ENCODE data around the gene CPLANE2. TPM values are rescaled to one million over a fixed set of nuclear protein-coding genes. Genes with fewer than 3 reads are reported as not detected.

Gene CPLANE2
- total RNA-seq, 2 donors from 2014 or later, result 6.5 to 15.2 TPM

GRCh38 chr1:16233431-16233830, 3.6 kb downstream of the CPLANE2 start:
- H3K27ac ChIP-seq, result no peak overlapping the region
- DNase-seq, result no peak
- no peaks in the 10 kb centered on the region for H3K9me3 ChIP-seq
- no peak overlapping the region for H3K4me3 ChIP-seq
- peaks cover 11% of the 10 kb centered on the region for H3K4me1 ChIP-seq
- H3K9ac ChIP-seq (ENCODE audit: low read depth in 2 of 2, low read length in 2 of 2), result no peak overlapping the region
- H3K27me3 ChIP-seq, result no peaks in the 10 kb centered on the region
- H3K36me3 ChIP-seq, result no peaks in the 10 kb centered on the region
- no peak for TF ChIP-seq CTCF (IDR thresholded peaks at IDR 0.05)
- intact Hi-C loops (cut with DNase I), result no loop called here

- intact Hi-C loops (cut with DNase I), result no loop called here
- no peak for DNase-seq
These were observed 4.7 kb downstream of the CPLANE2 start for GRCh38 chr1:16232316-16232710.

GRCh38 chr1:16231331-16232315, 5.4 kb downstream of the CPLANE2 start:
- H3K36me3 ChIP-seq, result no peaks in the 10 kb centered on the region
- no peak overlapping the region for H3K4me3 ChIP-seq
- peaks cover 11% of the 10 kb centered on the region for H3K27me3 ChIP-seq
- H3K9me3 ChIP-seq, result no peaks in the 10 kb centered on the region
- DNase-seq, result no peak
- no peak overlapping the region for H3K9ac ChIP-seq (ENCODE audit: low read depth in 2 of 2, low read length in 2 of 2)
- no peak overlapping the region for H3K27ac ChIP-seq
- peaks cover 6% of the 10 kb centered on the region for H3K4me1 ChIP-seq
- intact Hi-C loops (cut with DNase I), result no loop called here
- TF ChIP-seq CTCF (IDR thresholded peaks at IDR 0.05), result no peak

More at GRCh38 chr1:16232316-16232710, 4.7 kb downstream of the CPLANE2 start:
- Histone ChIP-seq H3K4me1 (peaks cover 6% of the 10 kb centered on the region), H3K4me3 (no peak overlapping the region), H3K36me3 (no peaks in the 10 kb centered on the region), H3K9ac (ENCODE audit: low read depth in 2 of 2, low read length in 2 of 2) (no peak overlapping the region), H3K9me3 (no peaks in the 10 kb centered on the region), H3K27me3 (peaks cover 5% of the 10 kb centered on the region), H3K27ac (no peak overlapping the region)
- no peak for TF ChIP-seq CTCF (IDR thresholded peaks at IDR 0.05)

GRCh38 chr1:16230744-16231143, 6.2 kb downstream of the CPLANE2 start:
- no peak for TF ChIP-seq CTCF (IDR thresholded peaks at IDR 0.05)
- Histone ChIP-seq H3K36me3 (no peaks in the 10 kb centered on the region), H3K27me3 (peaks cover 11% of the 10 kb centered on the region), H3K9me3 (no peaks in the 10 kb centered on the region), H3K4me1 (peaks cover under 1% of the 10 kb centered on the region), H3K4me3 (no peak overlapping the region), H3K9ac (ENCODE audit: low read depth in 2 of 2, low read length in 2 of 2) (no peak overlapping the region), H3K27ac (no peak overlapping the region)
- intact Hi-C loops (cut with DNase I), result no loop called here
- no peak for DNase-seq

- Histone ChIP-seq H3K9me3 (no peaks in the 10 kb centered on the region), H3K27ac (no peak overlapping the region), H3K4me1 (no peaks in the 10 kb centered on the region), H3K9ac (ENCODE audit: low read depth in 2 of 2, low read length in 2 of 2) (no peak overlapping the region), H3K27me3 (peaks cover 11% of the 10 kb centered on the region), H3K36me3 (no peaks in the 10 kb centered on the region), H3K4me3 (no peak overlapping the region)
- intact Hi-C loops (cut with DNase I), result no loop called here
- no peak for DNase-seq
- no peak for TF ChIP-seq CTCF (IDR thresholded peaks at IDR 0.05)
These were observed 6.8 kb downstream of the CPLANE2 start for GRCh38 chr1:16229976-16230740.
